DND-41 (cell line): ENCODE data around the gene RBMS1.

Experiments used
- ATAC-seq: fragments of 200-7000 bp; cut with Tn5 transposase; 3 replicates; pipeline ENCODE4 v1.9.1; 2021; ENCODE audit warnings: low read depth; ENCODE audit not compliant: insufficient read depth
- DNase-seq: peaks from one replicate; pipeline ENCODE4 v3.0.0-alpha.2; 2020
- H2AFZ ChIP-seq: 2 replicates; pipeline ENCODE4 v1.6.0; 2012; ENCODE audit warnings: low read depth, low read length
- H3K27ac ChIP-seq: 2 replicates; pipeline ENCODE4 v1.5.1; 2012; ENCODE audit warnings: low read length, inconsistent platforms
- H3K27me3 ChIP-seq: fragments of 200-600 bp; sonication (generic); 2 replicates; pipeline ENCODE4 v1.6.0; 2012; ENCODE audit warnings: low read length, mild to moderate bottlenecking, inconsistent platforms; ENCODE audit not compliant: insufficient read depth, poor library complexity
- H3K36me3 ChIP-seq: 2 replicates; pipeline ENCODE4 v1.5.1; 2012; ENCODE audit warnings: low read length, inconsistent platforms; ENCODE audit not compliant: insufficient read depth
- H3K4me1 ChIP-seq: 2 replicates; pipeline ENCODE4 v1.5.1; 2012; ENCODE audit warnings: mild to moderate bottlenecking, low read length; ENCODE audit not compliant: insufficient read depth
- H3K4me2 ChIP-seq: 2 replicates; pipeline ENCODE4 v1.6.0; 2012; ENCODE audit warnings: mild to moderate bottlenecking, moderate library complexity, low read length, inconsistent platforms; ENCODE audit not compliant: insufficient read depth
- H3K4me3 ChIP-seq, 2 experiments: fragments of 200-600 bp in 1 of 2; shearing (Covaris generic) in 1 of 2; 2 replicates each; pipeline ENCODE4 v1.5.1; 2012 to 2016; ENCODE audit warnings: inconsistent platforms in 2 of 2, low read length in 2 of 2, mild to moderate bottlenecking in 2 of 2, low read depth in 1 of 2, moderate library complexity in 1 of 2
- H3K79me2 ChIP-seq: 2 replicates; pipeline ENCODE4 v1.6.0; 2012; ENCODE audit warnings: low read length, inconsistent platforms; ENCODE audit not compliant: insufficient read depth
- H3K9ac ChIP-seq: 2 replicates; pipeline ENCODE4 v1.6.0; 2012; ENCODE audit warnings: low read depth, mild to moderate bottlenecking, inconsistent platforms, low read length, moderate library complexity
- H3K9me3 ChIP-seq: 2 replicates; pipeline ENCODE4 v1.5.1; 2012; ENCODE audit warnings: low read length, moderate library complexity, mild to moderate bottlenecking, inconsistent platforms; ENCODE audit not compliant: insufficient read depth, severe bottlenecking
- H4K20me1 ChIP-seq: 2 replicates; pipeline ENCODE4 v1.6.0; 2012; ENCODE audit warnings: low read length; ENCODE audit not compliant: insufficient read depth
- EZH2 ChIP-seq: IDR thresholded peaks from 3 replicates; pipeline ENCODE4 v1.6.1; 2012; ENCODE audit warnings: borderline replicate concordance, low read depth, mild to moderate bottlenecking, moderate library complexity, low read length, inconsistent platforms; ENCODE audit not compliant: severe bottlenecking
- TF ChIP-seq, protein P1 (sequence below): IDR thresholded peaks from 2 replicates; pipeline ENCODE4 v1.5.1; 2012; ENCODE audit warnings: borderline replicate concordance, low read length, moderate library complexity, mild to moderate bottlenecking; ENCODE audit not compliant: poor library complexity, severe bottlenecking; ENCODE audit errors: extremely low read depth

Gene RBMS1, protein sequence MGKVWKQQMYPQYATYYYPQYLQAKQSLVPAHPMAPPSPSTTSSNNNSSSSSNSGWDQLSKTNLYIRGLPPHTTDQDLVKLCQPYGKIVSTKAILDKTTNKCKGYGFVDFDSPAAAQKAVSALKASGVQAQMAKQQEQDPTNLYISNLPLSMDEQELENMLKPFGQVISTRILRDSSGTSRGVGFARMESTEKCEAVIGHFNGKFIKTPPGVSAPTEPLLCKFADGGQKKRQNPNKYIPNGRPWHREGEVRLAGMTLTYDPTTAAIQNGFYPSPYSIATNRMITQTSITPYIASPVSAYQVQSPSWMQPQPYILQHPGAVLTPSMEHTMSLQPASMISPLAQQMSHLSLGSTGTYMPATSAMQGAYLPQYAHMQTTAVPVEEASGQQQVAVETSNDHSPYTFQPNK

DNA sequence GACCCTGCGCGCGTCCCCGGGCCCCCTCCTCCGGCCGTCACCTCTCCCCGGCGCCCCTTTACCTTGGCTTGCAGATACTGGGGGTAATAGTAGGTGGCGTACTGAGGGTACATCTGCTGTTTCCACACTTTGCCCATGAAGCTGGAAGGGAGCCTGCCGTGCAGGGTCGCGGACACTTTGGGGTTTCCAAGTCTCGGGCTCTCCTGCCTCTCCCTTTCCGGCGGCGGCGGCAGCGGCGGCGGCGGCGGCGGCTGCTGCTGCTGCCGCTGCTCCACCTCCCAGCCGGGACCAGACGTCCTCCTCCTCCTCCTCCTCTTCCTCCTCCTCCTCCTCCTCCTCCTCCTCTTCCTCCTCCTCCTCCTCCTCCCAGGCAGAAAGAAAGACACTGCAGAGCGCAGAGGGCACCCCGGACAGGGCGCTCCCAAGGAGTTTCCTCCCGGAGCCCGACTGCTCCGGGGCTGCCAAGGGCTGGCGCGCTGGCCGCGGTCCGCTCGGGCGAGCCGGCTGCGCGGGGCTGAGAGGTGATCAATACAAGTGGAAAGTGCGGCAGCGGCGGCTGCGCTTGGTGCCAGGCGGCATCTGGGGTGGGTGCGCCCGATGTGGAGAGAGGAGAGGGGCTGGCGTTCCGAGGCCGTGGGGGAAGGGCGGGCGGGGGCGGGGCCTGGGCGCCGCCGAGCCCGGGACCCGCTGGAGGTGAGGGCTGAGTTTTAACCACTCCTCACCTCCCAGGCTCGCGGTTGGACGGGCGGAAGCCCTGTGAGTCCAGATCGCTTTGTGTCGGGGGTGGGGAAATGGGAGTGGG lies at the start of gene RBMS1:
TSS of gene RBMS1 (minus strand) at position 581 of the 802 bp plus-strand sequence. CDS start at position 137, 444 bp downstream.
- peak; percentile 73 for ATAC-seq
- peak; percentile 77 for DNase-seq
- Histone ChIP-seq H3K27ac (peak within 1 kb of the TSS; percentile 72), H3K9ac (peak within 1 kb of the TSS; percentile 86), H3K4me3 (peak within 1 kb of the TSS; percentile 93), H3K9me3 (no peaks in the 10 kb centered on the region), H3K4me2 (peak within 1 kb of the TSS; percentile 85), H3K4me1 (peaks cover 24% of the 10 kb centered on the region), H4K20me1 (no peaks in the 10 kb centered on the region), H2AFZ (peak within 1 kb of the TSS; percentile 88), H3K27me3 (peaks cover 9% of the 10 kb centered on the region), H3K79me2 (0 out of 2 replicates have a peak, but pooled peaks cover 9% of the 10 kb centered on the region), H3K36me3 (no peaks in the 10 kb centered on the region)
- TF ChIP-seq, protein P1, sequence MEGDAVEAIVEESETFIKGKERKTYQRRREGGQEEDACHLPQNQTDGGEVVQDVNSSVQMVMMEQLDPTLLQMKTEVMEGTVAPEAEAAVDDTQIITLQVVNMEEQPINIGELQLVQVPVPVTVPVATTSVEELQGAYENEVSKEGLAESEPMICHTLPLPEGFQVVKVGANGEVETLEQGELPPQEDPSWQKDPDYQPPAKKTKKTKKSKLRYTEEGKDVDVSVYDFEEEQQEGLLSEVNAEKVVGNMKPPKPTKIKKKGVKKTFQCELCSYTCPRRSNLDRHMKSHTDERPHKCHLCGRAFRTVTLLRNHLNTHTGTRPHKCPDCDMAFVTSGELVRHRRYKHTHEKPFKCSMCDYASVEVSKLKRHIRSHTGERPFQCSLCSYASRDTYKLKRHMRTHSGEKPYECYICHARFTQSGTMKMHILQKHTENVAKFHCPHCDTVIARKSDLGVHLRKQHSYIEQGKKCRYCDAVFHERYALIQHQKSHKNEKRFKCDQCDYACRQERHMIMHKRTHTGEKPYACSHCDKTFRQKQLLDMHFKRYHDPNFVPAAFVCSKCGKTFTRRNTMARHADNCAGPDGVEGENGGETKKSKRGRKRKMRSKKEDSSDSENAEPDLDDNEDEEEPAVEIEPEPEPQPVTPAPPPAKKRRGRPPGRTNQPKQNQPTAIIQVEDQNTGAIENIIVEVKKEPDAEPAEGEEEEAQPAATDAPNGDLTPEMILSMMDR, result peak; percentile 3
- no peak for TF ChIP-seq EZH2

DNA sequence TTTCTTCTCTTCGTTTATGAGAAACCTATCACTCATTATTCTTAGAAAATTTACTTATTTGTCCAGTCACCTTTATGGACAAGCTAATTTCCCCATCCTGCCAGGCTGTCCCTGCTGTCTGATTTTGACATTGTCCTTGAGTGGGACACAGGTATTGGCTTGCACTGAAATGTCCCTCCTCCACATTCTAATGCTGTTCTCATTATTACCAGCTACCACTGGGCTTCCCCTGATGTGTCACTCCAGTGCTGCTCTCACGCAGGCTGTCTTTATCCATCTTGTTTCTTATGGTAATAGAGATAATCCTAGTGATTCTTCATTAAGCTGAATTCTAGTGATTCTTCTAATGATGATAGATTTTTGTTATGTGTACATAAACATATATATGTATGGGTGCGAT lies 48.1 kb upstream of the RBMS1 start:
- H3K9ac ChIP-seq, result no peak overlapping the region
- no peak for ATAC-seq
- DNase-seq, result no peak
- H2AFZ ChIP-seq, result no peak overlapping the region; the same call in 1 of the 2 replicates
- no peak overlapping the region for H3K27ac ChIP-seq
- TF ChIP-seq EZH2, result no peak
- TF ChIP-seq, protein P1, result no peak
- H3K36me3 ChIP-seq, result no peaks in the 10 kb centered on the region
- H3K4me3 ChIP-seq, result no peak overlapping the region
- no peaks in the 10 kb centered on the region for H3K4me1 ChIP-seq
- H4K20me1 ChIP-seq, result no peaks in the 10 kb centered on the region
- H3K27me3 ChIP-seq, result no peaks in the 10 kb centered on the region
- no peaks in the 10 kb centered on the region for H3K79me2 ChIP-seq
- H3K9me3 ChIP-seq, result no peaks in the 10 kb centered on the region
- H3K4me2 ChIP-seq, result no peak overlapping the region

DNA sequence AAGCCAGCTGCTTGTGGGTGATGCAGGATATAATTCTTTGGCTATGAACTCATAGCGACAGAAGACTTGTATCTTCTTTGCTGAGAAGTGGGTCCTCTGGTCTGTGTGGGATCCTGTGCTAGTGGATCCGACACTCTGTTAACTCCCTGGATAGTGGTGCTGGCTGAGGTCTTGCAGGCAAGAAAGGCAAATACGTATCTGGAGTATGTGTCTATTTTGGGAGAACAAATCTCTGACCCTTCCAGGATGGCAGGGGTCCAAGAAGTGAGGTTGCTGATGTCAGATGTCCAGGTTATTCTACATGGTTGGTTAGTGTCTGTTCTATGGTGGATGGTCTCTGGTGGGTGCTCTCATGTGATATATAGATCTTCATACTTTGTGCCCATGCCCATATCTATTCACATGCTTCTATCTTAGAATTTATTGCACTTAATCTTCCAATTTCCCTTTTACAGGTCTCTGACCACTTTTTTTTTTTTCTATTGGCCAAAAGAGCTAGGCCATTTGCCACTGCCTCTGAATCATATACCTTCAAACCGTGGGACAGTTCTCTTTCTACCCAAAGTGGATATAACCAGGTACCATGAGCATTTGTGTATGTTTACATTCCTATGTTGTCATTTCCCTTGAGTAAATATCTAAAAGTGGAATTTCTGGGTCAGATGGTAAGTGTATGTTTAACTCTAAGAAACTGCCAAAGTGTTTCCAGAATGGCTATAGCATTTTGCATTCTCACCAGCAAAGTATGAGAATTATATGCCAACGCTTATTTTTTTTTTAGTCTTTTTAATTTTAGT lies 45.1 kb upstream of the RBMS1 start:
- no peaks in the 10 kb centered on the region for H3K4me1 ChIP-seq
- H3K4me3 ChIP-seq, result no peak overlapping the region

More for the DNA sequence above, 45.1 kb upstream of the RBMS1 start:
- no peaks in the 10 kb centered on the region for H3K9me3 ChIP-seq
- H3K27me3 ChIP-seq, result no peaks in the 10 kb centered on the region
- ATAC-seq, result no peak
- no peak overlapping the region for H2AFZ ChIP-seq
- H4K20me1 ChIP-seq, result no peaks in the 10 kb centered on the region
- no peak overlapping the region for H3K4me2 ChIP-seq
- H3K36me3 ChIP-seq, result no peaks in the 10 kb centered on the region
- no peaks in the 10 kb centered on the region for H3K79me2 ChIP-seq
- DNase-seq, result no peak
- H3K27ac ChIP-seq, result no peak overlapping the region
- no peak overlapping the region for H3K9ac ChIP-seq
- TF ChIP-seq EZH2, result no peak
- TF ChIP-seq, protein P1, result no peak
